ENCODE results near the gene MAP2K6. TPM values are rescaled to one million over a fixed set of nuclear protein-coding genes. Genes with fewer than 3 reads are reported as not detected.

The MAP2K6 gene
- total RNA-seq, 1 donor from 2014 or later: 30.5 TPM

DNA sequence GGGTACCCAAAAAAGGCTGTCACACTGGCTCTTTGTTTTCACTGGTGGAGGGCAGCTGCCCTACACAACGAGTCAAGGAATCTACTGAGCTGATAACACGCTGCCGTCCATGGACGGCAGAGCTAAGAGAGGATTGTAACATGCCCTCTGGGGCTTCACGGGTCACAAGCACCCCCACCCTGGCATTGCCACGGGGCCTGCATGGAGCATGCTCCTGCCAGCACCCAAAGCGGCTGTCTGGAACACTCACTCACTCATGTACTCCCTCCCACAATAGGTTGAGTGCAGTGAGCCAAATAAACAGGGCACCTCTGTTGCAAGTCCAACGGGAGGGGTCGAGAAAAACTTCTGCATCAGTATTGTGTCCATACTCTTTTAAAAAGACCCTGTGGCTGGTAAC, 181.6 kb downstream of the MAP2K6 start:
- Mint-ChIP-seq H3K36me3 (ENCODE audit: low read depth, unreplicated experiment) (no peaks in the 10 kb centered on the region), H3K4me1 (ENCODE audit: unreplicated experiment) (peaks cover 66% of the 10 kb centered on the region), H3K27ac (ENCODE audit: unreplicated experiment) (peak overlapping the region; percentile 96), H3K27me3 (ENCODE audit: unreplicated experiment) (peaks cover 4% of the 10 kb centered on the region), H3K9me3 (ENCODE audit: unreplicated experiment) (no peaks in the 10 kb centered on the region), H3K4me3 (ENCODE audit: unreplicated experiment) (no peak overlapping the region)
- DNase-seq (ENCODE audit: low spot score): no peak
- TF ChIP-seq, protein P1, sequence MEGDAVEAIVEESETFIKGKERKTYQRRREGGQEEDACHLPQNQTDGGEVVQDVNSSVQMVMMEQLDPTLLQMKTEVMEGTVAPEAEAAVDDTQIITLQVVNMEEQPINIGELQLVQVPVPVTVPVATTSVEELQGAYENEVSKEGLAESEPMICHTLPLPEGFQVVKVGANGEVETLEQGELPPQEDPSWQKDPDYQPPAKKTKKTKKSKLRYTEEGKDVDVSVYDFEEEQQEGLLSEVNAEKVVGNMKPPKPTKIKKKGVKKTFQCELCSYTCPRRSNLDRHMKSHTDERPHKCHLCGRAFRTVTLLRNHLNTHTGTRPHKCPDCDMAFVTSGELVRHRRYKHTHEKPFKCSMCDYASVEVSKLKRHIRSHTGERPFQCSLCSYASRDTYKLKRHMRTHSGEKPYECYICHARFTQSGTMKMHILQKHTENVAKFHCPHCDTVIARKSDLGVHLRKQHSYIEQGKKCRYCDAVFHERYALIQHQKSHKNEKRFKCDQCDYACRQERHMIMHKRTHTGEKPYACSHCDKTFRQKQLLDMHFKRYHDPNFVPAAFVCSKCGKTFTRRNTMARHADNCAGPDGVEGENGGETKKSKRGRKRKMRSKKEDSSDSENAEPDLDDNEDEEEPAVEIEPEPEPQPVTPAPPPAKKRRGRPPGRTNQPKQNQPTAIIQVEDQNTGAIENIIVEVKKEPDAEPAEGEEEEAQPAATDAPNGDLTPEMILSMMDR (IDR thresholded peaks at IDR 0.05; ENCODE audit: unreplicated experiment): no peak

DNA sequence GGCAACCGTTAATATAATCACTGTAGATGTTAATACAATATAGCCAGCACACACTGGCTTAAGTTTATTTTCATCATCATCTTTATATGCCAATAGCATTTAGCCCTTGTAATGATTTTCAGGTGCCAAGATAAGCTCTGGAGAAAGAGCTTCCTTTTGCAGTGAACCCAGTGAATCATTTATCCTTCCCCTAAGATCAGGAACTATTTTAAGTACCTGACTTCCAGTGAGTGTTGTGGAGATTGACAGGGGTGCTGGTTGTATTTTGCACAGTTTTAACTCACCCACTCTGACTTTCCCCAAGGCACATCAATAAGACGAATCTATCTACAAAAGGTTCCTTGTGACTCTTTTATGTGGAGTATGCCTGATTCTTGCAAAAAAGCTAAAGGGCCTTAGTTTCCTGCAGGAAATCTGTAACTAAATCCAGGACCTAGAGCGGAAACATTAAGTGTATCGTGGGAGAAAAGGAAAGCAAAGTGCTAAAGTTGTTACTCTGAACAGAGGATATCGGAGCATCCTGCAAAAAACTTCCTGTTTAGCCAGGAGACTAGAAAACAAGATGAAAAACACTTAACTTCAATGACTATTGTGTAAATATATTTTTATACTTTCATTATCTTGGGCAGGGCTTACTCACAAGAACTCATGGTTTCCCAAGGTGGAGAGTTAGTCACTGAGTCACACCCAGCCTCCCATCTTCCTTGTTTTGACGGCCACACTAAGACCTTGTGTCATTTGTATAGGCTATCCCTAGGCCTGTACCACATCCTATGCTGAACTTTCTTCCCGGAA, 183.6 kb downstream of the MAP2K6 start:
- Mint-ChIP-seq H3K27ac (ENCODE audit: unreplicated experiment) (peak overlapping the region; percentile 89), H3K36me3 (ENCODE audit: low read depth, unreplicated experiment) (peaks cover 3% of the 10 kb centered on the region)

DNA sequence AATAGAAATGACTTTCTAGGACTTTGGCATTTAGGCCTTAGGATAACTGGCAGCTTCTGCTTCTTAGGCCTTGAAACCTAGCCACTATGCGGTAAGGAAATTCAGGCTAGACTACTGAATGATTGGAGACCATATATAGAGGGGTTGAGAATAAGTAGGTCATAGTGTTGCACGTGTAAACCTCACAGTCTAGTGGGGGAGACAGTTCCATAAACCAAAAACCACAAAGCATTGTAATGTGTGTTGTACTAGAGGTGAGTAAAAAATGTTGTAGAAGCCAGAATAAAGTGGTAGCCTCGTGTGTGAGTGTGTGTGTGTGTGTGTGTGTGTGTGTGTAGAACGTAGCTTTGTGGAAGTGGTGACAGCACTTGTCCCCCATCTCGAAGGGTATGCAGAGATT, 188.5 kb downstream of the MAP2K6 start:
- H3K4me1 Mint-ChIP-seq (ENCODE audit: unreplicated experiment): peaks cover 47% of the 10 kb centered on the region
- peaks cover 3% of the 10 kb centered on the region for H3K36me3 Mint-ChIP-seq (ENCODE audit: low read depth, unreplicated experiment)
- no peak overlapping the region for H3K27ac Mint-ChIP-seq (ENCODE audit: unreplicated experiment)
- H3K4me3 Mint-ChIP-seq (ENCODE audit: unreplicated experiment): no peak overlapping the region
- DNase-seq (ENCODE audit: low spot score): no peak
- TF ChIP-seq, protein P1 (IDR thresholded peaks at IDR 0.05; ENCODE audit: unreplicated experiment): no peak
- no peaks in the 10 kb centered on the region for H3K27me3 Mint-ChIP-seq (ENCODE audit: unreplicated experiment)
- H3K9me3 Mint-ChIP-seq (ENCODE audit: unreplicated experiment): no peaks in the 10 kb centered on the region

More for the DNA sequence above, 183.6 kb downstream of the MAP2K6 start:
- H3K4me3 Mint-ChIP-seq (ENCODE audit: unreplicated experiment): no peak overlapping the region
- DNase-seq (ENCODE audit: low spot score): peak; percentile 22
- H3K27me3 Mint-ChIP-seq (ENCODE audit: unreplicated experiment): peaks cover 2% of the 10 kb centered on the region
- TF ChIP-seq, protein P1 (IDR thresholded peaks at IDR 0.05; ENCODE audit: unreplicated experiment): no peak
- H3K9me3 Mint-ChIP-seq (ENCODE audit: unreplicated experiment): no peaks in the 10 kb centered on the region
- peaks cover 68% of the 10 kb centered on the region for H3K4me1 Mint-ChIP-seq (ENCODE audit: unreplicated experiment)

Other genes with a start within 250 kb of the MAP2K6 start
- gene ABCA10, start 185.9 kb upstream of the MAP2K6 start, total RNA-seq (ENCODE audit: unreplicated experiment): 0.90 TPM
- 18.7 TPM for gene ABCA5, start 87.6 kb upstream of the MAP2K6 start, total RNA-seq (ENCODE audit: unreplicated experiment)

All from endothelial cell (in vitro differentiated cells).